NCI-H2196 (cell line): Measurements from ENCODE around the gene ADPRS.
A peak's percentile ranks its signal among the peaks of the same experiment; 100 is the strongest.

ENCODE experiments used
- DNase-seq: peaks from one replicate; lab custom pipeline; 2025; ENCODE audit not compliant: unreplicated experiment; lab: John Stamatoyannopoulos, UW

The ADPRS gene

DNA sequence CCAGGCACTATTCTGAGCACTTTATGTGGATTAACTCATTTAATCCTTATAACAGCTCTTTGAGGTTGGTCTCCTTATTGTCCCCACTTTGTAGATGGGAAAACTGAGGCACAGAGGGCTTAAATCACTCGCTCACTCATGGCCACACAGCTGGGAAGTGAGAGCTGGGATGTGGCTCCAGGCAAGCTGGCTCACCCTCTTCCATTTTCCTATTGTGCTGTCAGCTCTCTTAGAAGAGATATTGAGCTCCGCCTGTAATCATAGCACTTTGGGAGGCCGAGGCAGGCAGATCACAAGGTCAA lies 40.2 kb downstream of the ADPRS start:
- DNase-seq, result no peak

DNA sequence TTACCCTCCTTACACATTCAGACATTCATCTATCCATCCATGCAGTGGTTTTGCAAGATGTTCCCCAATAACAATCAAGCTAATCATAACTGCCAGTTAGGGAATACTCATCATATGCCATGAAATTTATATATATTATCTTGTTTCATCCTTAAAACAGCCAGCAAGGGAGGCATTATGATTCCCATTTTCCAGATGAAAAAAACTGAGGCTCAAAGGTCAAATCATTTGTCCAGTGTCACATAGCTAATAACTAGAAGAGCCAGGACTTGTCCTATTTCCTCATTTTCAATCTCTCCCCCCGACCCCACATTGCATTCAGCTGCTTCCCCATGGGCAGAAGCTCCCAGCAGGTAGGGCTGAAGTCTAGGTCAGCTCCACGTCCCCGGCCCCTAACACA lies 43.3 kb downstream of the ADPRS start:
- DNase-seq, result no peak

DNA sequence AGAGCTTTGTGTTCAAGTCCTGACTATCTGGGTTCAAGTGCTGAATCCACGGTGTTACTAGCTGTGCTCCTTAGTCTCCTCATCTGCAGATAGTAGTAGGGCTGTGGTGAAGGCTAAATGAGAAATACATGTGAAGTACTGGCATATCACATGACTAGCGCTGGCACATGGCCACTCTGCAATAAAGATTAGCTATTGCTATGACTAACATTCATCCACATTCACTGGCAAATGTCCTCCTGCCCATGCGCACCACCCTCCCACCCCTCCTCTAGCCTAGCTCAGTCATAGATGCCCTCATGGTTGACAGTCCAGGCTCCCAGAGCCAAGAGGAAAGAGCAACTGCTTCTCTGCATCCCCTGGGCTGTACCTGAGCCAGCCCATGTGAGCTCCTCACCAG lies 44.8 kb downstream of the ADPRS start:
- DNase-seq, result peak; percentile 87

DNA sequence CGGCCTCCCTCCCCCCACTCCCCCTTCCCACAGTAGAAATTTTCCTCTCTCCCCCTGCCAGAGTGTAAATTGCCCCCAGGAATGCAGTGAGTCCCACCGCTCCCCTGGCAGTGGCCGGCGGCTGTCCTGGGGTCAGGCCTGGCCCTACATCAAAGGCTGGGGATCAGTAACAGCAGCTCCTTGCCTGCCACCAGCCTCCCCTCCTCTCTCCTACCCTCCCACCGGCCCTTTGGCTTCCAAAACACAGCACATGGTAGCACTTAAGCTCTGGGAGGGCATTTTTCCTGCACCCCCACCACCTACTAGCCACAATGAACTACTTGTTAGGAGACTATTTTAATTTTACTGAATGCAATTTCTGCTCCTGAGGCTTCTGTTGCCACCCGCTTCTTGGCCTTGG lies 45.3 kb downstream of the ADPRS start:
- DNase-seq, result no peak

DNA sequence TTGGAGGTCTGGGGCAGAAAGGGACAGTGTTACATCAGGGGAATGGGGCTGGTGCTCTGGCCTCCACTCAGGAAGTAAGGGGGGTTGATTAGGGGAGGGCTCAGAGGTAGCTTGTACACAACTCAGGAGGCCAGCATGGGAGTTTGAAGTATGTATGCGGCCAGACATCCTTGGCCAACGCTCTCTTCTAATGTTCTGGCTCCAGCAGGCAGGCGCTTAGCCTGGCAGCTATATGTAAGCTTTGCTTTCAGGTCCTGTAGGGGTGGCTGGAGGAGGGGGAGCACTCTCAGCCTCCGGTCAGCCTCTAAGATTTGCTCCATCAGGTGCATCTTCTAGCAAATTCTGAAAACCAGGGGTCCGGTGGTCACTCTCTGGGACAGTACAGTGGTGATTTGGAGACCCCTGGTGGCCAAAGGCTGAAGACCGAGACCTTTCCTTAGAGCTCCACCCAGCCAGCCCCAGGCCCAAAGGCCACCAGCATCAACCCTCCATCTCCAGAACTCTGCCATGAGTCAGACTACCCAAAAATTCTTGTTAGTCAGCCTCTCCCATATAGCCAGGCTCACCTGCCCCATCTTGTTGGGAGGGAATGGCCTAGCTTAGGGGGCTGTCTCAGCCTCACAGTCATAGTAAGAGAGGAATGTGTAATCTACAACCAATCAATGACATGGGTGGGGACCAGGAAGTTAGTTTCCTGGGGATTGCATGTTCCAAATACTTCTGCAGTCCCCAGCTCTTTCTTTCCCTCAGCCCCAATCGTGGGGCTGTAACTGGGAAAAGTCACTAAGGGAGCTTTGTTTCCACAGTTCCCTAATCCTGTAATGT lies 46.0 kb downstream of the ADPRS start:
- DNase-seq, result peak; percentile 31

DNA sequence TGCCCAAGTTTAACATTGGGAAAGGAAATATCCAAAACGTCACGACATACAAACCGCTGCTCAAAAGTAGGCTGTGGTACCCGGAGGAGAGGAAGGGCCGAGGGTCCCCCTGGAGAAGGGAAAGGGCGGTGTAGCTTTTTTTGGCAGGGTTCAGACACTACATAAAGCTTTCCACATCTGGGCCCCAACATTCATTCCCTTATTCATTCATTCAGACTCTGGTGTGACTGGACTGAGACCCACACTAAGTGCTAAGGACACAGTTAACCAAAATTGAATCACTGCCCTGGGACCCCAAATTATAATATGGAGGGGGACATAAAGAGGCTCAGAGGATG lies 46.6 kb downstream of the ADPRS start:
- DNase-seq, result no peak

DNA sequence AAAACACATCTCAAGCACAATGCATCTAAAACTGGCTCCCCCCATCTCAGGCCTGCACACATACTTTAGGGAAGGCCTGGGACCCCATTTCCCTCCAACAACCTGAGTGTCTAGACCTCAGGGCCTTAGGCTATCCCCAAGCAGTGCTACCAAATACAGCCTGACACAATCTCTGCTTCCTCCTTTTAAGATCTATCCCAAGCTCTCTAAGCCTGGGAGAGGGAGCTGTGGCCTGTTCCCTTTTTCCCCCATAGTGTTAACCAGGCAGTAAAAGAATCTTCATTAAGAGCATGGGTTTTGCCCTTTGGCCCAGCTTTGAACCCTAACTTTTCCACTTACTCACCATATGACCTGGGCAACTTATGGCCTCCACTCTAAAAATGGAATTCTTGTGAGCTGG lies 47.1 kb downstream of the ADPRS start:
- no peak for DNase-seq

DNA sequence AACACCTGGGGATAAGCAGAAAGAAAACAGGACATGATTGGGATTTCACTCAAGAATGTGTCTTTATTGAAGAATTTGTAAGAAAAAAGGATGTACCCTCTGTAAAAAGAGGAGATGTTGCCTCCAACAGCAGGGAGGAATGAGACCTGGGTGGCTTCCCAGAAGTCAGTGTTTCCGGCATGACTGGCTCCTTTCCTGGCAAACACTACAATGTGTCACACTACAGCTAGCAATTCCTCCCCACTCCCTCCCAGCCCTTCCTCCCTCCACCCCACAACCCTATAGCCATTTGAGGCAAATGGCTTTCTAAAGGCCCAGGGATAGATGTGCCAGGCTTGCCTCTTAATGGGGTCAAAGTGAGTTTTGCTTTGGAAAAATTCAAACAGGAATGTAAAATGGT lies 47.8 kb downstream of the ADPRS start:
- DNase-seq, result no peak

DNA sequence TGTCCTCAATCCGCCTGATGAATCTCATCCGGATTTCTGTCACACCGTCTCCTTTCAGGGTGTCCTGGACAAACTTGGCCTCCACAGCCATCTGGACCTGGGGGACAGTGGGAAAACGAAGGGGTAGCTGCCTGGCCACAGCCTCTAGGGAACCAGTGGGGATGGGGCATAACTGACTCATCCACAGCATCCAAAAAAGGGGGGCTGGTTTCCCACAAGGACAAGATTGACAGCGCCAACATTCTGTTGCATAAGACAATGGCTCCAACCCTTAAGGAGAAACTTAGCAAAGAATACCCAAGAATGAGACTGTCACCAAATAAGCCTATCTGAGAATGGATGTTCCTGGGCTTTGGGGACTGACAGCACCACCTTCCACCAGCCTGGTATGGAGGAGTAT lies 48.5 kb downstream of the ADPRS start:
- DNase-seq, result no peak

DNA sequence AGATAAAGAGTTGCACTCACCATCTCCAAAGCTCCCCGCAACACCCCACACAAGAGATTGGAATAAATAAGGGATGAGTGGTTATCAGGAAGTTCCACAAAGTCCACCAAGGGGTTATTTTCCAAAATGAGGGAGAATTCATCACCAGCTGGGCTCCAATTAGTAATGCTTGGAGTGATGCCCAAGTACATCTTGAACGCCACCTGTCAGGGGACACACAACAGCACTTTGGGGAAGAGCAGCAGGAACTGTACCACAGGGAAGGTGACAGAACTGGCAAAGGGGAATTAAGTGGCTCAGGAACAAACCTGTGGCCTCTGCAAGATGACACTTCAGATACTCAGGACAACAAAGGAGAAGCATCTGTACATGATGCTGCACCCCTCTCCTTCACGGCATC lies 49.1 kb downstream of the ADPRS start:
- no peak for DNase-seq

DNA sequence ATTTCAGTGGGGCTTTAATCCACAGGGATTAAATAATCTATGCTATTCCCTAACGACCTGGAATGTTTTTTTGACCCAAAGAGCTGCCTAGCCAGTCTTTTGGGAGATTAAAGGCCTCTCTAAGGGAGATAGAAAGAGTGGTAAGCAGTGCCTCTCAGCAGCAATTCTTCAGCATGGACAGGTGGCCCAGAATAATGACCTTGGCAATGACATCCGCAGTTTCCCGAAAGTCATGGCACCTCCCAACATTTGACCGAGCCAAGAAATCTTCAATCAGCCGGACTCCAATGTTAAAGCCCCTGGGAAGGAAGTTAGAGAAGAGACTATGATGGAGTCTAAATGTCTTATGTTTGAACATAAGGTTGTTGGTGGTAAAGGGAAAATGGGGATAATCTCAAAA lies 50.8 kb downstream of the ADPRS start:
- no peak for DNase-seq

DNA sequence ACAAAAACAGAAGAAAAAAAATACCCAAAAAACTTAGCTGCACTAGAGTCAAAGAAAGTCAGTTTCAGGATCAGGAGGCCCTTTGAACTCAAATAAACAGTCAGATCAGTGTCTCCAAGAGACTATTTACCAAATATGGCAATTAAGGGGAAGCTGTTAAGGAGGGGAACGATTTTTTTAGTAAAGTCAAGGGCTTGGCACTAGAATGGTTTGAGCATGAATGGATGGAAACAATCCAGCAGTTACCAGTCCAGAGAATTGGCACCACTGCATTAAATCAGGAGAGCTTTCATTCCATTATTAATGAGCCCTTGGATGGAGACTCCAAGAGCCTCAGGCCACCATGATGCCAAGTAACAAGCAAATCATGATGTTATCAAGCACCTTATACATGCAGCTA lies 53.4 kb downstream of the ADPRS start:
- peak; percentile 72 for DNase-seq

DNA sequence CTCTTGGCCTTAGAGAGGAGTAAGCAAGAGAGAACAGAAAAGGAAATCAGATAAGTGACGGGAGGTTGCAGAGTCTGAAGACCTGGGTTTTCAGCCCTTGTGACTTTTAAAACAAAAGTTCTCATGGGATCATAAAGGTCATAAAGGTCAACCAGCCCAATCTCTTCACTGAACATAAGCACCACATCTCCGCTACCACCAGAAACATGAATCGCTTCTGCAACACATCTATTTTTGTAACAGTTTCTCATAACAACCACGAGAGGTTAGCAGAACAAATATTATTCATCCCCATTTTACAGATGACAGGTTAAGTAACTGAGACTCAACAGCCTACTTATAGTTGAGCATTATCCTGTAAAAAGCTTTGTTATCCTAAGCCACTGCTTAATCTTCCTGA lies 54.7 kb downstream of the ADPRS start:
- no peak for DNase-seq
